Activated CD4-positive, alpha-beta T cell treated with anti-CD3 and anti-CD28 coated beads, Interleukin-10, Interleukin-2, amounts not matched to agents 100 ng/mL and 50 ng/mL, durations not matched to agents 16 hours and 8 hours (primary cell): ENCODE data around the gene CBFA2T3.

ENCODE experiments used
- DNase-seq: peaks from one replicate; pipeline ENCODE4 v3.0.0-alpha.2; 2020

CBFA2T3 gene

GRCh38 chr16:88830783-88831182, 146.2 kb downstream of the CBFA2T3 start:
- DNase-seq = no peak

DNA sequence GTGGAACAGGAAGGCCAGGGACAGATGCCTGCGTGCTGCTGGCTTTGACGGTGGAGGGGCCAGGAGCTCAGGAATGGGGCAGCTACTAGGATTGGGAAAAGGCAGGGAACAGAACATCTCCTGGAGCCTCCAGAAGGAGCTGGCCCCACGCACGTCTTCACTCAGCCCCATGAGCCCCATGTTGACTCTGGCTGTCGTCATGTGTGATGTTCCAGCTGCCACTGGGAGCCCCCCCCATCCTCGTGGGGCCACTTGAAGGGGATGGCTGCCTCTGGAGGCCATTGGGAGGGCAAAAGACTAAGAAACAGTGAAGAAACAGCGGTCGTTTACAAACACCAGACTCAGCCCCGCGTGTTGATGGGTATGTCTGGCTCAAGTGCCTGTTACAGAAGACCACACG, 146.7 kb downstream of the CBFA2T3 start:
- no peak for DNase-seq

DNA sequence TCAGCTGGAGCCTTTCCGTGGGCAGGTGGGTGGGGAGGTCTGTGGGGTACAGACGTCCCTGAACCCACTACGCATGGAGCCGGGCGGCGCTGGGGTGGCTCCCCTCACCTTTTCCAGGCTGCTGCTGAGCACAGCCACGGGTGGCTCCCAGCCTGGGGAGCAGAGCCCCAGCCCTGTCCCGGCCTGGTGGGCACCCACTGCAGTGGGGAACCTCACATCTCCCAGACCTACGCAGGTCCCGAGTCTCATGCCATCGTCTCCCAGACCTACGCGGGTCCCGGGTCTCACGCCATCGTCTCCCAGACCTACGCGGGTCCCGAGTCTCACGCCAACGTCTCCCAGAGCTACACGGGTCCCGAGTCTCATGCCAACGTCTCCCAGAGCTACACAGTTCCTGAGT, 148.3 kb downstream of the CBFA2T3 start:
- DNase-seq = no peak

DNA sequence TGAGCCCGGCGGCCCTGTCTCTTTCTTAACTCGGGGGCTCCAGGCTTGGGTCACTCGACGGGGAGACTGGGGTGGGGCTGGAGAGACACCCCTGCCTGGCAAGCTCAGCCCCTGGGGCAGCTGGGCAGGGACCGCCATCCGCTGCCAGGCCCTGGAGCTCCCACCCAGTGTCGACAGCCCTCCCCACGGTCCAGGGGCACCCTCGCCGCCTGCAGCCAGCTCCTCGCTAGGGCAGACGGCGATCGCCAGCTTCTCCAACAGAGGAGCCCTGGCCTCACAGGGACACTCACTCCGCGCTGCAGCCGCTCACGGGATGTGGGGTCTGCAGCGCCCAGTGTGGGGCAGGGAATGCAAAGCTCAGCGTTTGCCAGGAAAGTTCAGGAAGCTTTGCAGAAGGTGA, 149.3 kb downstream of the CBFA2T3 start:
- DNase-seq = no peak

DNA sequence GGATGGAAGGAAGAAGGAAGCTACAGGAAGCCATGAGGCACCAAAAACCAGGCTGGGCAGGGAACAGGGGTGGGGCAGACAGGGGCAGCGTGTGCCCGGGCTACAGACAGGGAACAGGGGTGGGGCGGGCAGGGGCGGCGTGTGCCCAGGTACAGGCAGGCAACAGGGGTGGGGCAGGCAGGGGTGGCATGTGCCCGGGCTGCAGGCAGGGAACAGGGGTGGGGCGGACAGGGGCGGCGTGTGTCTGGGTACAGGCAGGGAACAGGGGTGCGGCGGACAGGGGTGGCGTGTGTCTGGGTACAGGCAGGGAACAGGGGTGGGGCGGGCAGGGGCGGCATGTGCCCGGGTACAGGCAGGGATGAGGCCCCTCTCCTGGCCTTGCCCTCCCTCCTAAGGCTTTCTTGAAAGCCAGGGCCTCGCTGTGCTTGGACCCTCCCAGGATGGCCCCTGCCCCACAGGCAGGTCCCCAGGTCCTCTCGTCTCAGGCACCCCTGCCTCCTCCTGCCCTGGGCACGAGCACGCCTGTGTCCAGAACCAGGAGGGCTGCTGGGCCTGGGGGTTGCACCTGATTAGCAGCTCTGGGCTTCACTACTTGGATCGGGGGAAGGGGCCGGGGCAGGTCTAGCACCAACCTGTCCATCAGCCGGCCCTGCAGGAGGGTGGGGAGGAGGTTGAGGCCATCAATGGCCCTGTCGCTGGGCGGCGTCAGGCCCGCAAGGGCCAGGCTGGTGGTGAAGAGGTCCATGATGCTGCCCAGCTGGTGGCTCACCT, 150.8 kb downstream of the CBFA2T3 start:
- no peak for DNase-seq

DNA sequence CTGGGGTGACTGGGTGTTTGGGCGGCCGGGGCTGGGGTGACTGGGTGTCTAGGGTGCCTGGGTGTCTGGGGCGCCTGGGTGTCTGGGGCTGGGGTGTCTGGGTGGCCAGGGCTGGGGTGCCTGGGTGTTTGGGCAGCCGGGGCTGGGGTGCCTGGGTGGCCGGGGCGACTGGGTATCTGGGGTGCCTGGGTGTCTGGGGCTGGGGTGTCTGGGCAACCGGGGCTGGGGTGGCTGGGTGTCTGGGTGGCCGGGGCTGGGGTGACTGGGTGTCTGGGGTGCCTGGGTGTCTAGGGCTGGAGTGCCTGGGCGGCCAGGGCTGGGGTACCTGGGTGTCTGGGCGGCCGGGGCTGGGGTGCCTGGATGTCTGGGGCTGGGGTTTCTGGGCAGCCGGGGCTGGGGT, 151.9 kb downstream of the CBFA2T3 start:
- no peak for DNase-seq
